IPS-15b (cell line): ENCODE measurements around the gene TERB1.

Experiments used
- H3K27me3 ChIP-seq: one replicate; pipeline ENCODE4 v1.6.1; 2013; ENCODE audit warnings: low read length; ENCODE audit not compliant: control insufficient read depth, insufficient read depth
- H3K36me3 ChIP-seq: one replicate; pipeline ENCODE4 v1.6.1; 2013; ENCODE audit warnings: low read length; ENCODE audit not compliant: control insufficient read depth, insufficient read depth
- H3K4me1 ChIP-seq: one replicate; pipeline ENCODE4 v1.6.1; 2013; ENCODE audit warnings: mild to moderate bottlenecking, low read length; ENCODE audit not compliant: control insufficient read depth, insufficient read depth
- H3K4me3 ChIP-seq: one replicate; pipeline ENCODE4 v1.5.1; 2013; ENCODE audit warnings: low read depth, low read length
- H3K9ac ChIP-seq: one replicate; pipeline ENCODE4 v1.6.1; 2013; ENCODE audit warnings: low read depth, mild to moderate bottlenecking, low read length
- H3K9me3 ChIP-seq: one replicate; pipeline ENCODE4 v1.6.1; 2013; ENCODE audit warnings: mild to moderate bottlenecking, low read length; ENCODE audit not compliant: control insufficient read depth, insufficient read depth

The TERB1 gene

DNA sequence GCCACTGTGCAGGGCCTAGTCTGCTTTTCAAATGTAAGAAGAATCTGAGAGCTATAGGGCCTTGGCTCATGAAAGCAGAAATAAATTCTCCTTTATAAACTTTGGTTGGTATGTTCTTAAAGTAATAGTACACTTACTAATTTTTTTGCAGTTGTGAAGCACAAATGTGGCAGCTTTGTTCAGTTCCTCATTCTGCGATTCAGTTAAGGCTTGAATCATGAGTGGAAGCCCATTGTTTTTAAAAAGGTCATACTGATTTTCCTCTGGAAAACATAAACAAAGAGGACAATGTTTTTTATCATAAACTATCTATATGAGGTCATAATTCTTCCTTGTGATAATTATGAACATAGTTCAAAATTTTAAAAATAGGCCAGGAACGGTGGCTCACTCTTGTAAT is 26.4 kb downstream of the TERB1 start:
- H3K9me3 ChIP-seq, result no peaks in the 10 kb centered on the region
- no peaks in the 10 kb centered on the region for H3K4me1 ChIP-seq
- H3K27me3 ChIP-seq, result no peaks in the 10 kb centered on the region
- no peak overlapping the region for H3K4me3 ChIP-seq
- no peak overlapping the region for H3K9ac ChIP-seq
- no peaks in the 10 kb centered on the region for H3K36me3 ChIP-seq

DNA sequence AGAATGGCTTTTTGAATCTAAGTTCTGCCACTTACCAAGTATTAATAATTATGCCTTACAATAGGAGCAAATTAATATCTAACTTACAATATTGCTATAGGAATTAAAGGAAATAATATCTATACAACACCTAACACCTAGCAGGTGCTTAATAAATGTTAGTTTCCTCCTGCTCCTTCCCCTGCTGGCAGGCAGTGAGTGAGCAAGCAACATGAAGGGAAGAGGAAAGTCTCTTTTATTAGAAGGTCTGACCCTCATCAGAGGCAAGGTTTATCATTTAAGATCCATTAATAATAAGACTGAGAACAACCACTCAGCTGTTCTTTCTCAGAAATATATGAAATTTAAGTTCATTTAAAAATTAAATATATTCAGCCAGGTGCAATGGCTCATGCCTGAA is 43.3 kb downstream of the TERB1 start:
- Histone ChIP-seq H3K36me3 (no peaks in the 10 kb centered on the region), H3K4me1 (no peaks in the 10 kb centered on the region), H3K9me3 (no peaks in the 10 kb centered on the region), H3K27me3 (no peaks in the 10 kb centered on the region), H3K4me3 (no peak overlapping the region), H3K9ac (no peak overlapping the region)

DNA sequence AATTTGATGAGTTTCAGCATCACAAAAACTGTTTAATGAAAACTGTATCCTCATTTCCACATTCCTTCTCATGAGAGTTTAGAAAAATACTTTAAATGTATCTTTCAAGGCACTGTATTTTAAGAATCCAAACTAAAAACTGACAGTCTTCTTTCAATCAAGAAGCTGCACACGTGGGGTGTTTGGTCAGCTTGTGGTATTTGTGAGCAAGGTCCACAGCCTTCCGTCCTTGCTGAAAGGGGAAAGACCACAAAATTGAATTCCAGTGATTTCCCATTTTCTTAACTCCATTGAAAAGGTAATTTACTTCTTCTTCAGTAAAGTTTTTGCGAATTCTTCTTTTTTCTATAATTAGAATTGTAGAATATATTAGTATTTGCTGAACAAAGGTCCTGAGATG is 46.6 kb downstream of the TERB1 start:
- no peaks in the 10 kb centered on the region for H3K27me3 ChIP-seq
- no peak overlapping the region for H3K4me3 ChIP-seq
- no peak overlapping the region for H3K9ac ChIP-seq
- no peaks in the 10 kb centered on the region for H3K36me3 ChIP-seq
- H3K4me1 ChIP-seq, result peaks cover 5% of the 10 kb centered on the region
- no peaks in the 10 kb centered on the region for H3K9me3 ChIP-seq

- Histone ChIP-seq H3K27me3 (no peaks in the 10 kb centered on the region), H3K36me3 (peaks cover under 1% of the 10 kb centered on the region), H3K4me1 (peaks cover 6% of the 10 kb centered on the region), H3K9ac (no peak overlapping the region), H3K4me3 (no peak overlapping the region), H3K9me3 (no peaks in the 10 kb centered on the region)
Observed at GRCh38 chr16:66754211-66754610, 47.2 kb downstream of the TERB1 start.

DNA sequence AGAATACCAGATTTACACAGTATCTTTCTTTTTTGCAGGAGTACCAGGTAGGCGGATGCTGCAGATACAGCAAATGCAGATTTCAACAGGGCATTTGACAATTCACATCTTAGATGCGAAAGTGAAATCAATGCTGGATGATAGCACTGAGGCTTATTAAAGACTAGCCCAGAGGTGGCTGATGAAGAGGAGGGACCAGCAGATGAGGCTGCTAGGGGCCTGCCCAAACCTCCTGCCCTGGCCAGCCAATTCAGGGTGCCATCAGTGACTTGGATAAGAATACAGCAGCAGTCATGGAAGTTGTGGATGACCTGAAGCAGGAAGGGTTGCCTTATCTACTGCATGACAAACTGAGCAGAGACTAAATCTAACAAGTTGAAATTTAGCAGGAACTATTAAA is 48.4 kb downstream of the TERB1 start:
- Histone ChIP-seq H3K4me3 (no peak overlapping the region), H3K4me1 (peaks cover 6% of the 10 kb centered on the region), H3K36me3 (peaks cover 6% of the 10 kb centered on the region), H3K9ac (no peak overlapping the region), H3K9me3 (no peaks in the 10 kb centered on the region), H3K27me3 (no peaks in the 10 kb centered on the region)

GRCh38 chr16:66752379-66752778 is 49.0 kb downstream of the TERB1 start:
- H3K27me3 ChIP-seq, result no peaks in the 10 kb centered on the region
- no peaks in the 10 kb centered on the region for H3K9me3 ChIP-seq
- peaks cover 6% of the 10 kb centered on the region for H3K4me1 ChIP-seq
- H3K4me3 ChIP-seq, result no peak overlapping the region
- H3K9ac ChIP-seq, result no peak overlapping the region
- H3K36me3 ChIP-seq, result peaks cover 8% of the 10 kb centered on the region

DNA sequence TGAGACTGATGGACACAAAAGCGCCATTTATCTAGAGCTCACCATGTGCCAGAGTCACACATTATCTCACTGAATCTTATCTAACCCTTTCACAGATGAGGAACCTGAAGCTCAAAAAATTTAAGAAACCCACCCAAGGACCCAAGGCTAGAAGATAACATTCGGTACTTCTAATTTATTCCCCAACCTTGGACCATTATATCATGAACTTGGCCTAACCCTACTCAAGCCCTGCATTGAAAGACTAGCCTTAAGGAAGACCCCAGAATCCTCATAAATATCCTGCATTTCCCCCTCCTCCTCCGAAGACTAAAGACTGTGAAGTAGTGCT is 49.4 kb downstream of the TERB1 start:
- H3K4me1 ChIP-seq, result peaks cover 6% of the 10 kb centered on the region
- H3K9ac ChIP-seq, result no peak overlapping the region
- H3K4me3 ChIP-seq, result peak overlapping the region; percentile 24

DNA sequence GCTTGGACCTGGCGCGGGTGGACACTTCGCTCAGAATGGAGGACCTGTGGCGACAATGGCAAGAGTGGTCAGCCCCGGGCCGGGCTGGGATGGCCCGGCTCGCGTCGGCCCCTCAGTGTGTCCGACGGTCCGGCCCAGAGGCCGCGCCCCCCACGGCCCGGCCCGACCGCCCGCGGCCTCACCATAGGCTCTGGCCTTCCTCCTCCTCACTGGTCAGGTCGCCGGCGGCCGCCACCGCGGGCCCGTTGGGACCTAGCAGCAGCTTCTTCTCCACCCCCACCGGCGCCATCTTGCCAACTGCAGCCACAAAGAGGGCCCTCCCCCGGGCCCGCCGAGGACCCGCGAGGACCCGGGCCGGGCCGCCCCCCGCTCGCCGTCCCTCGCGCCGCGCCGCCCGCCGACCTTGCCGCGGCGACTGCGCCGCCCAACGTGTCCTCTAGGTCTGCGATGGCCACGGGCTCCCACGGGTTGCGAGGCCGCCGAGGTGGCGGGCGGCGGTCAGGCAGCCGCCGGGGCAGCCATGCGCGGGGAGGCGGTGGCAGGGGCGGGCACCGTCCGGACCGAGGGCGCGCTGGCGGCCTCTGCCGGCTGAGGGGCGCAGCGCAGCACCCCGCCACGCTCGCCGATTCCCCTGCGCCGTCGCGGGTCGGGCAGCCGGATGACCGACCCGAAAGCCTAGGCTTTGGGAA is 49.9 kb downstream of the TERB1 start, which contains the start of gene DYNC1LI2:
TSS of gene DYNC1LI2 (minus strand) at position 307 of the 689 bp plus-strand sequence. CDS start at position 289, 18 bp downstream.
- Histone ChIP-seq H3K9me3 (no peaks in the 10 kb centered on the region), H3K4me1 (peaks cover 6% of the 10 kb centered on the region), H3K27me3 (no peaks in the 10 kb centered on the region), H3K4me3 (peak within 1 kb of the TSS; percentile 71), H3K36me3 (peaks cover 13% of the 10 kb centered on the region), H3K9ac (peak within 1 kb of the TSS; percentile 82)

More for the DNA sequence above, 49.4 kb downstream of the TERB1 start:
- no peaks in the 10 kb centered on the region for H3K9me3 ChIP-seq
- peaks cover 8% of the 10 kb centered on the region for H3K36me3 ChIP-seq
- H3K27me3 ChIP-seq, result no peaks in the 10 kb centered on the region

DNA sequence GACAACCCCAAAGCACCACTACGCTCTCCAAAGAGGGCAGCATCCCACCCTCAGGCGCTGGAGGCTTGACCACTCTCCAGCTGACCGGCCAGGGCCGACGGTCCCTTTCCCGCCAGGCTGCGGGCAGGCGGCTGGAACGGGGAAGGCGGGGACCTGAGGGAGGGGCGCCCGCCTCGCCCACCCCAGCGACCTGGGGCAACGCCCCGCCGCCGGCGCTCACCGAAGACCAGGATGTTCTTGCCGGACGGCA is 50.4 kb downstream of the TERB1 start:
- Histone ChIP-seq H3K9ac (peak overlapping the region; percentile 82), H3K4me3 (peak overlapping the region; percentile 71), H3K27me3 (no peaks in the 10 kb centered on the region), H3K4me1 (peaks cover 6% of the 10 kb centered on the region), H3K36me3 (peaks cover 18% of the 10 kb centered on the region), H3K9me3 (no peaks in the 10 kb centered on the region)

DNA sequence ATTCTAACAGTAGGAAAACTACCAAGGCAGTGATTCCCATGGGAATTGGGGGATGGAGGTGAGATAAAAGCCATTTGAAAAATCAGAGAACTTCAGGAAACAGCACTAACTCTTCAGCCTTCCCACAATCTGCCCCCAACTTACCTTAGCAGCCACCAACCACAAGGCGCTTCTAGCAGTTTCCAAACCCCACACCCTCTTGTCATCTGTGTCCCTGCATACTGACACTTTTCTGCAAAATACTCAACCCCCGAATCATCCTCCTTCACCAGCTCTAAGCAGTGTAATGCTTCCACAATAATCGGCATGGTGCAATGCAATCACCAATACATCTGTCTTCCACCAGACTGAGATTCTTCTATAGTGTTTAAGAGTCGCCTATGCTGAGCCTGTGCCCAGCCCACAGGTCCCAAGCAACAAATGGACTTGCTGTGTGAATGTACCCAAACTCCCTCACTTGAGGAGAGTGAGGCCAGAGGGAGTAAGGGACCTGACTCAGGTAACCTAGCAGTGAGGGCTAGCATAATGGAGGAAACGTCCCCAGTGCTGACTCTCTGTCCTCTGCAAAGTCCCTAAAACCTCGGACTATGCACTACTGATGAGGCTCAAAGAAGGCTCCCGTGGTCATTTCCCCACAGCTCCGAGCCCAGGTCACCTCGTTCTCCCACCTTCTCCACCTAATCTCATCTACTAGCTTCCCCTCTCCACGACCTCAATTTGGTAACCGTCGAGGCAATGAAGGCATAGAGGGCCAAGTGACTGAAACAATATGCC is 50.9 kb downstream of the TERB1 start:
- Histone ChIP-seq H3K9ac (peak overlapping the region; percentile 82), H3K9me3 (no peaks in the 10 kb centered on the region), H3K27me3 (no peaks in the 10 kb centered on the region), H3K36me3 (peaks cover 18% of the 10 kb centered on the region), H3K4me1 (peaks cover 6% of the 10 kb centered on the region), H3K4me3 (peak overlapping the region; percentile 71)

- H3K4me1 ChIP-seq, result peaks cover 6% of the 10 kb centered on the region
- H3K27me3 ChIP-seq, result no peaks in the 10 kb centered on the region
- no peak overlapping the region for H3K4me3 ChIP-seq
- H3K9ac ChIP-seq, result peak overlapping the region; percentile 37
- no peaks in the 10 kb centered on the region for H3K9me3 ChIP-seq
- peaks cover 39% of the 10 kb centered on the region for H3K36me3 ChIP-seq
Observed at GRCh38 chr16:66746682-66747081, 54.7 kb downstream of the TERB1 start.

DNA sequence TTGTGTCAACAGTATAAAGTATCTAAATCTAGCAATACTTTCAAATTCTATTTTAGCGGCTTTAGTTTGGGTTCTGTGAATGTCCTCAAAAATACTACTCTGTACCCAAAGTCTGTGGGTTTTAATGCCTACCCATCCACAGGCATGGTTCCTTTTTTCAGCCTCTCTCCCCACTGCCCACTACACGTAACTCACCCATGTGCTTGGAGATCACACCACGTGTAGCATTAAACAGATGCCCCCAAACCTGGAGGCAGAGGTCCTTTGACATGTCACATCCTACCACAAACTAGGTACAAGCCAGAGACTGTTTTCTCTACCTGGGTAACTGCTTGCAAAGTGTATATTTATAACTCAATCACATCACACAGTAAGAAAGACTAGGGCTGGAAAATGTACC is 55.3 kb downstream of the TERB1 start:
- no peaks in the 10 kb centered on the region for H3K27me3 ChIP-seq
- peaks cover 8% of the 10 kb centered on the region for H3K4me1 ChIP-seq
- no peak overlapping the region for H3K9ac ChIP-seq
- H3K9me3 ChIP-seq, result no peaks in the 10 kb centered on the region
- H3K4me3 ChIP-seq, result no peak overlapping the region
- peaks cover 45% of the 10 kb centered on the region for H3K36me3 ChIP-seq
